A549 (cell line): Measurements from ENCODE around the gene MST1. TPM values are rescaled to one million over a fixed set of nuclear protein-coding genes. Genes with fewer than 3 reads are reported as not detected.

Experiments used
- ATAC-seq, 2 experiments: fragments of 200-7000 bp in 1 of 2; fragments of >200 bp in 1 of 2; cut with Nextera tagmentation in 1 of 2; cut with Tn5 transposase in 1 of 2; 3 replicates each; pipeline versions ENCODE4 v1.8.0 to v1.9.1; 2018 to 2020; ENCODE audit warnings: mild to moderate bottlenecking in 1 of 2, moderate library complexity in 1 of 2
- CTCF ChIA-PET: fragments of 300-600 bp; sonication (Branson Sonifier 250); formaldehyde crosslinking; extraction: SDS; loops from one replicate; lab custom pipeline; 2021; ENCODE audit warnings: antibody characterized with exemption, inconsistent platforms; lab: Yijun Ruan, JAX
- POLR2A ChIA-PET: fragments of 350-600 bp; formaldehyde crosslinking; extraction: SDS; loops from one replicate; lab custom pipeline; 2021; ENCODE audit warnings: antibody characterized with exemption, inconsistent platforms; lab: Yijun Ruan, JAX
- DNase-seq, 2 experiments: peaks; one replicate each; pipeline versions ENCODE4 v3.0.0 to v3.0.0-alpha.2; 2011 to 2016; ENCODE audit warnings: low read depth in 1 of 2, low spot score in 1 of 2
- FAIRE-seq: peaks from 2 replicates; lab custom pipeline; 2011; peaks lifted over from hg19 to GRCh38; lab: Jason Lieb, UNC
- H3K27ac ChIP-seq, 2 experiments: fragments of >200 bp; sonication (Bioruptor Twin); formaldehyde crosslinking; 3 replicates each; pipeline ENCODE4 v1.5.1; 2016 to 2017
- H3K4me1 ChIP-seq: fragments of >200 bp; sonication (Bioruptor Twin); formaldehyde crosslinking; 3 replicates; pipeline ENCODE4 v1.6.1; 2016
- H3K4me2 ChIP-seq: fragments of >200 bp; sonication (Bioruptor Twin); formaldehyde crosslinking; 3 replicates; pipeline ENCODE4 v1.6.1; 2016
- H3K4me3 ChIP-seq: fragments of >200 bp; sonication (Bioruptor Twin); formaldehyde crosslinking; 3 replicates; pipeline ENCODE4 v1.5.1; 2016
- H3K9me3 ChIP-seq: fragments of >200 bp; sonication (Bioruptor Twin); formaldehyde crosslinking; 3 replicates; pipeline ENCODE4 v1.6.1; 2016
- CBX2 ChIP-seq: fragments of 200-600 bp; sonication (generic); IDR thresholded peaks from 2 replicates; pipeline ENCODE4 v1.6.1; 2016; ENCODE audit warnings: low read depth, mild to moderate bottlenecking, borderline replicate concordance
- CBX8 ChIP-seq: fragments of 200-600 bp; sonication (generic); IDR thresholded peaks from 2 replicates; pipeline ENCODE4 v1.6.1; 2016
- CEBPB ChIP-seq, 2 experiments: fragments of >200 bp in 1 of 2; sonication (Bioruptor Twin) in 1 of 2; formaldehyde crosslinking in 1 of 2; IDR thresholded peaks; 2 replicates each; pipeline ENCODE4 v1.6.1; 2012 to 2016
- CHD2 ChIP-seq: fragments of 150-350 bp; IDR thresholded peaks from 2 replicates; pipeline ENCODE4 v1.6.1; 2014; ENCODE audit warnings: low read length; ENCODE audit not compliant: partially characterized antibody
- EHMT2 ChIP-seq: fragments of 200-600 bp; sonication (generic); IDR thresholded peaks from 2 replicates; pipeline ENCODE4 v1.6.1; 2016; ENCODE audit warnings: antibody characterized with exemption, low read depth, mild to moderate bottlenecking, moderate library complexity
- EP300 ChIP-seq, 2 experiments: fragments of >200 bp; sonication (Bioruptor Twin); formaldehyde crosslinking; IDR thresholded peaks; 2 replicates in 1 of 2; 3 replicates in 1 of 2; pipeline ENCODE4 v1.6.1; 2016 to 2017
- ESRRA ChIP-seq: fragments of 150-350 bp; IDR thresholded peaks from 2 replicates; pipeline ENCODE4 v1.6.1; 2014; ENCODE audit warnings: mild to moderate bottlenecking, low read length, borderline replicate concordance
- FOSB ChIP-seq: fragments of 250-450 bp; sonication (Bioruptor Pico); IDR thresholded peaks from 2 replicates; pipeline ENCODE4 v1.5.0; 2020; ENCODE audit warnings: mild to moderate bottlenecking, moderate library complexity
- FOXS1 ChIP-seq: fragments of 250-450 bp; sonication (Bioruptor Pico); IDR thresholded peaks from 2 replicates; pipeline ENCODE4 v1.5.0; 2020; ENCODE audit warnings: mild to moderate bottlenecking, moderate library complexity
- HDAC2 ChIP-seq: fragments of 200-600 bp; sonication (generic); IDR thresholded peaks from 2 replicates; pipeline ENCODE4 v1.6.1; 2016
- HOXB13 ChIP-seq: fragments of 250-450 bp; sonication (Bioruptor Pico); IDR thresholded peaks from 2 replicates; pipeline ENCODE4 v1.5.0; 2020; ENCODE audit warnings: low read depth, mild to moderate bottlenecking, moderate library complexity
- KDM1A ChIP-seq: fragments of 200-600 bp; sonication (generic); IDR thresholded peaks from 2 replicates; pipeline ENCODE4 v1.6.1; 2016; ENCODE audit warnings: low read depth, mild to moderate bottlenecking
- MYC ChIP-seq: IDR thresholded peaks from 2 replicates; pipeline ENCODE4 v1.6.1; 2012; ENCODE audit warnings: mild to moderate bottlenecking, inconsistent platforms, low read length, improper control_type of control experiment, borderline replicate concordance
- NFE2L2 ChIP-seq: fragments of 150-350 bp; conservative IDR thresholded peaks from 2 replicates; pipeline ENCODE4 v1.6.1; 2014; ENCODE audit warnings: low read length
- PHF8 ChIP-seq: fragments of 200-600 bp; sonication (generic); IDR thresholded peaks from 2 replicates; pipeline ENCODE4 v1.6.1; 2016; ENCODE audit warnings: low read depth, mild to moderate bottlenecking, antibody characterized with exemption, moderate library complexity, borderline replicate concordance
- POLR2A ChIP-seq: IDR thresholded peaks from 2 replicates; pipeline ENCODE4 v1.6.1; 2012; ENCODE audit warnings: mild to moderate bottlenecking, low read length
- RFX5 ChIP-seq: fragments of 450-650 bp; IDR thresholded peaks from 2 replicates; pipeline ENCODE4 v1.7.1; 2014; ENCODE audit warnings: antibody characterized with exemption, mild to moderate bottlenecking, moderate library complexity
- SMC3 ChIP-seq: fragments of >200 bp; sonication (Bioruptor Twin); formaldehyde crosslinking; IDR thresholded peaks from 3 replicates; pipeline ENCODE4 v1.6.1; 2018; ENCODE audit warnings: inconsistent platforms
- SREBF2 ChIP-seq: fragments of 450-650 bp; IDR thresholded peaks from 2 replicates; pipeline ENCODE4 v1.6.1; 2014; ENCODE audit warnings: mild to moderate bottlenecking, moderate library complexity
- TFCP2L1 ChIP-seq: fragments of 250-450 bp; sonication (Bioruptor Pico); IDR thresholded peaks from 2 replicates; pipeline ENCODE4 v1.5.0; 2021; ENCODE audit warnings: mild to moderate bottlenecking
- TP53 ChIP-seq: fragments of 250-450 bp; sonication (Bioruptor Pico); IDR thresholded peaks from 2 replicates; pipeline ENCODE4 v1.5.0; 2021; ENCODE audit warnings: mild to moderate bottlenecking, moderate library complexity
- ZFP36 ChIP-seq: fragments of 450-650 bp; IDR thresholded peaks from 2 replicates; pipeline ENCODE4 v1.6.1; 2014; ENCODE audit warnings: borderline replicate concordance; ENCODE audit not compliant: partially characterized antibody
- ZNF302 ChIP-seq: fragments of 250-450 bp; sonication (Bioruptor Pico); IDR thresholded peaks from 2 replicates; pipeline ENCODE4 v1.9.0; 2021; ENCODE audit warnings: inconsistent platforms, mild to moderate bottlenecking, moderate library complexity
- whole genome bisulfite sequencing: methylation state at CpG from one replicate; pipeline ENCODE4 v1.1.6; 2017; ENCODE audit errors: missing lambda C conversion rate; 5-methylcytosine and 5-hydroxymethylcytosine counted together
- polyA plus RNA-seq, 4 experiments: library from polyadenylated mRNA; depleted of rRNA in 3 of 4; stranded (reverse); fragments of >200 nt; fragmentation: RNase III in 1 of 4; extraction: RNeasy Plus Mini Kit Qiagen cat#74134 plus additional on column Dnase treatment in 1 of 4; gene quantifications; 2 replicates in 3 of 4; 3 replicates in 1 of 4; pipeline ENCODE4 v1.2.3, GENCODE V29; 2011 to 2017
- TF ChIP-seq, protein P1 (sequence below): fragments of 250-450 bp; sonication (Bioruptor Pico); IDR thresholded peaks from 2 replicates; pipeline ENCODE4 v1.5.0; 2020; ENCODE audit warnings: low read depth, mild to moderate bottlenecking, moderate library complexity
- TF ChIP-seq, protein P2 (sequence below): IDR thresholded peaks from 2 replicates; pipeline ENCODE4 v1.6.1; 2012; ENCODE audit warnings: low read depth, borderline replicate concordance
- TF ChIP-seq, protein P3 (sequence below): IDR thresholded peaks from 2 replicates; pipeline ENCODE4 v1.6.1; 2012
- TF ChIP-seq, protein P4 (sequence below): fragments of >200 bp; sonication (Bioruptor Twin); formaldehyde crosslinking; IDR thresholded peaks from 3 replicates; pipeline ENCODE4 v1.6.1; 2016
- TF ChIP-seq, protein P5 (sequence below): fragments of 200-600 bp; sonication (generic); IDR thresholded peaks from 2 replicates; pipeline ENCODE4 v1.6.1; 2016; ENCODE audit warnings: antibody characterized with exemption, mild to moderate bottlenecking, moderate library complexity

The MST1 gene
- polyA plus RNA-seq, 2 of the 4 experiments (the other 2 are of a cell fraction), result 3.6 to 4.9 TPM

DNA sequence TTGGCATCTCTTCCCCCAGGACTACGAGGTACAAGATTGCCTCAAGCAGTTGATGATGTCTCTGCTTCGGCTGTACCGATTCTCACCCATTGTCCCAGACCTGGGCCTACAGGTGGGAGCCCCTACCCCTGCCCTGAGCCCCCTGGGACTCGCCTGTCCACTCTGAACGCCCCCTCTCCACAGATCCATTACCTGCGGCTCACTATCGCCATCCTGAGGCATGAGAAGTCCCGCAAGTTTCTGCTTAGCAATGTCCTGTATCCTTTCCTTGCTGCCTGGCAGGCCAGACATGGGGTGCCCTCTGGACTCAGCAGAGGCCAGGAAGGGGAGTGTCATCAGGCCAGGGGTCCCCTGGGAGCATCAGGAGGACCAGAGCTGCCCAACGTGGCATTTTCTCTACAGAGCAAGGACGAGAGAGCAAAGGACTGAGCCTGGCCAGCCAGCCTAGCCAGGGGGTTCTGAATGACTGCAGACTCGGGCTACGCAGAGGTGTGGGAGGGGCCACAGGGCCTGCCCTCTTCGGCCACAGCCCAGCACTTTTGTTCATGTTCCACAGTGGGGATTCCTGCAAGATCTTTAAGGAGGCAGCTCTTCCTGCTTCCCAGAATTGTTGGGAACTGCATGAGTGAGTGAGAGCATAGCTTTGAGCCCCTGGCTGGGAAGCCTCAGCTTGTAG, 11.3 kb upstream of the MST1 start:
- H3K9me3 ChIP-seq, result no peaks in the 10 kb centered on the region
- H3K4me2 ChIP-seq, result no peak overlapping the region
- FAIRE-seq (no peak), ATAC-seq (0 out of 6 replicates have a peak, but pooled peaks of 1 of the 2 experiments have one; percentile 12)
- POLR2A ChIA-PET, result no interaction called here
- TF ChIP-seq FOSB (no peak), POLR2A (no peak), TP53 (CRISPR knock-in tag) (no peak), HDAC2 (no peak), CHD2 (no peak), SMC3 (no peak), ESRRA (no peak), CBX8 (no peak), NFE2L2 (no peak), ZNF302 (CRISPR knock-in tag) (no peak), EP300 (IDR thresholded peaks at IDR 0.05) (no peak), EHMT2 (no peak), KDM1A (no peak)
- TF ChIP-seq, protein P1, sequence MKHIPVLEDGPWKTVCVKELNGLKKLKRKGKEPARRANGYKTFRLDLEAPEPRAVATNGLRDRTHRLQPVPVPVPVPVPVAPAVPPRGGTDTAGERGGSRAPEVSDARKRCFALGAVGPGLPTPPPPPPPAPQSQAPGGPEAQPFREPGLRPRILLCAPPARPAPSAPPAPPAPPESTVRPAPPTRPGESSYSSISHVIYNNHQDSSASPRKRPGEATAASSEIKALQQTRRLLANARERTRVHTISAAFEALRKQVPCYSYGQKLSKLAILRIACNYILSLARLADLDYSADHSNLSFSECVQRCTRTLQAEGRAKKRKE (CRISPR knock-in tag), result no peak
- TF ChIP-seq, protein P2, sequence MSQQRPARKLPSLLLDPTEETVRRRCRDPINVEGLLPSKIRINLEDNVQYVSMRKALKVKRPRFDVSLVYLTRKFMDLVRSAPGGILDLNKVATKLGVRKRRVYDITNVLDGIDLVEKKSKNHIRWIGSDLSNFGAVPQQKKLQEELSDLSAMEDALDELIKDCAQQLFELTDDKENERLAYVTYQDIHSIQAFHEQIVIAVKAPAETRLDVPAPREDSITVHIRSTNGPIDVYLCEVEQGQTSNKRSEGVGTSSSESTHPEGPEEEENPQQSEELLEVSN, result no peak
- TF ChIP-seq, protein P3, sequence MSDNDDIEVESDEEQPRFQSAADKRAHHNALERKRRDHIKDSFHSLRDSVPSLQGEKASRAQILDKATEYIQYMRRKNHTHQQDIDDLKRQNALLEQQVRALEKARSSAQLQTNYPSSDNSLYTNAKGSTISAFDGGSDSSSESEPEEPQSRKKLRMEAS, result no peak
- TF ChIP-seq, protein P4, sequence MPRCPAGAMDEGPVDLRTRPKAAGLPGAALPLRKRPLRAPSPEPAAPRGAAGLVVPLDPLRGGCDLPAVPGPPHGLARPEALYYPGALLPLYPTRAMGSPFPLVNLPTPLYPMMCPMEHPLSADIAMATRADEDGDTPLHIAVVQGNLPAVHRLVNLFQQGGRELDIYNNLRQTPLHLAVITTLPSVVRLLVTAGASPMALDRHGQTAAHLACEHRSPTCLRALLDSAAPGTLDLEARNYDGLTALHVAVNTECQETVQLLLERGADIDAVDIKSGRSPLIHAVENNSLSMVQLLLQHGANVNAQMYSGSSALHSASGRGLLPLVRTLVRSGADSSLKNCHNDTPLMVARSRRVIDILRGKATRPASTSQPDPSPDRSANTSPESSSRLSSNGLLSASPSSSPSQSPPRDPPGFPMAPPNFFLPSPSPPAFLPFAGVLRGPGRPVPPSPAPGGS, result no peak
- TF ChIP-seq, protein P5, sequence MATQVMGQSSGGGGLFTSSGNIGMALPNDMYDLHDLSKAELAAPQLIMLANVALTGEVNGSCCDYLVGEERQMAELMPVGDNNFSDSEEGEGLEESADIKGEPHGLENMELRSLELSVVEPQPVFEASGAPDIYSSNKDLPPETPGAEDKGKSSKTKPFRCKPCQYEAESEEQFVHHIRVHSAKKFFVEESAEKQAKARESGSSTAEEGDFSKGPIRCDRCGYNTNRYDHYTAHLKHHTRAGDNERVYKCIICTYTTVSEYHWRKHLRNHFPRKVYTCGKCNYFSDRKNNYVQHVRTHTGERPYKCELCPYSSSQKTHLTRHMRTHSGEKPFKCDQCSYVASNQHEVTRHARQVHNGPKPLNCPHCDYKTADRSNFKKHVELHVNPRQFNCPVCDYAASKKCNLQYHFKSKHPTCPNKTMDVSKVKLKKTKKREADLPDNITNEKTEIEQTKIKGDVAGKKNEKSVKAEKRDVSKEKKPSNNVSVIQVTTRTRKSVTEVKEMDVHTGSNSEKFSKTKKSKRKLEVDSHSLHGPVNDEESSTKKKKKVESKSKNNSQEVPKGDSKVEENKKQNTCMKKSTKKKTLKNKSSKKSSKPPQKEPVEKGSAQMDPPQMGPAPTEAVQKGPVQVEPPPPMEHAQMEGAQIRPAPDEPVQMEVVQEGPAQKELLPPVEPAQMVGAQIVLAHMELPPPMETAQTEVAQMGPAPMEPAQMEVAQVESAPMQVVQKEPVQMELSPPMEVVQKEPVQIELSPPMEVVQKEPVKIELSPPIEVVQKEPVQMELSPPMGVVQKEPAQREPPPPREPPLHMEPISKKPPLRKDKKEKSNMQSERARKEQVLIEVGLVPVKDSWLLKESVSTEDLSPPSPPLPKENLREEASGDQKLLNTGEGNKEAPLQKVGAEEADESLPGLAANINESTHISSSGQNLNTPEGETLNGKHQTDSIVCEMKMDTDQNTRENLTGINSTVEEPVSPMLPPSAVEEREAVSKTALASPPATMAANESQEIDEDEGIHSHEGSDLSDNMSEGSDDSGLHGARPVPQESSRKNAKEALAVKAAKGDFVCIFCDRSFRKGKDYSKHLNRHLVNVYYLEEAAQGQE, result no peak
- TF ChIP-seq, all 56 proteins: peak for 0
- Histone ChIP-seq H3K4me3 (no peak overlapping the region), H3K4me1 (no peaks in the 10 kb centered on the region), H3K27ac (no peak overlapping the region)
- CTCF ChIA-PET, result interaction anchor here (0.7 to 5.0 kb wide), 13 partner anchors 11 to 206 kb away, joined by 3 to 44 read pairs (median 5); partner anchors contain the start of genes AMIGO3, MST1 and RNF123
- 76% methylated on average over 11 of the region's 13 CpGs for WGBS
- DNase-seq, result no peak

DNA sequence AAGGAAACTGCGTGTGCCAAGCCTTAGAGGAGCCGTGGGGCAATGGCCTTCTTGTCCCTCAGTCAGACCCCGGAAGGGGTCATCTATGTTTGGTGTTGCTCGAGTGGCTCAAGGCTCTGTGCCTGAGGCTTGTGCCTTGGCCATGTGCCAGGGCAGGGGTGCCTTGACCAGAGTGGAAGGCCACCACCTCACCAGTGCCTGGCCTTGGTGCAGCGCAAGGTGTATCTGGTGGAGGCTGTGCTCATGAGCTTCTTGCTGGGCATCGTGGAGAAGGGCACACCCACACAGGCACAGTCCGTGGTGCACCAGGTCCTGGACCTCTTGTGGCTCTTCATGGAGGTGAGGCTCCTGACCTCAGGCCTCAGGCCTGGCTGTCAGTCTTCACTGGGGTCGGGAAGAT, 10.7 kb upstream of the MST1 start:
- CTCF ChIA-PET, result interaction anchor here (0.6 to 5.0 kb wide), 4 partner anchors 11 to 203 kb away, joined by 4 to 44 read pairs (median 8); partner anchors contain the start of genes MST1 and RNF123
- FAIRE-seq (no peak), DNase-seq (no peak), ATAC-seq (no peak)
- Histone ChIP-seq H3K4me3 (no peak overlapping the region), H3K4me1 (no peaks in the 10 kb centered on the region), H3K4me2 (no peak overlapping the region), H3K27ac (no peak overlapping the region), H3K9me3 (no peaks in the 10 kb centered on the region)
- WGBS, result 92% methylated on average over 2 of the region's 8 CpGs
- TF ChIP-seq MYC, result no peak
- TF ChIP-seq CEBPB (IDR thresholded peaks at IDR 0.05), result no peak
- no peak for TF ChIP-seq EP300 (IDR thresholded peaks at IDR 0.05)
- no peak for TF ChIP-seq NFE2L2
- TF ChIP-seq SREBF2, result no peak
- TF ChIP-seq PHF8, result no peak
- TF ChIP-seq ZNF302 (CRISPR knock-in tag), result no peak
- no peak for TF ChIP-seq HOXB13 (CRISPR knock-in tag)
- TF ChIP-seq TP53 (CRISPR knock-in tag), result no peak
- TF ChIP-seq CBX2, result no peak
- TF ChIP-seq POLR2A, result no peak
- no peak for TF ChIP-seq ESRRA
- TF ChIP-seq ZFP36, result no peak
- no peak for TF ChIP-seq RFX5
- TF ChIP-seq FOXS1 (CRISPR knock-in tag), result no peak
- no peak for TF ChIP-seq TFCP2L1 (CRISPR knock-in tag)
- no peak for TF ChIP-seq SMC3
- POLR2A ChIA-PET, result no interaction called here
